H9 (cell line): ENCODE measurements around the gene TXNRD1. TPM values are rescaled to one million over a fixed set of nuclear protein-coding genes. Genes with fewer than 3 reads are reported as not detected.

ENCODE experiments used
- DNase-seq: peaks from one replicate; pipeline ENCODE4 v3.0.0-alpha.2; 2017
- H2AFZ ChIP-seq: one replicate; pipeline ENCODE4 v1.6.1; 2013; ENCODE audit warnings: mild to moderate bottlenecking, low read length, control low read depth, moderate library complexity
- H2AK5ac ChIP-seq: 2 replicates; pipeline ENCODE4 v1.6.1; 2013; ENCODE audit warnings: low read length, control low read depth, mixed read lengths; ENCODE audit not compliant: insufficient read length
- H2BK120ac ChIP-seq: one replicate; pipeline ENCODE4 v1.6.1; 2013; ENCODE audit warnings: low read depth, mild to moderate bottlenecking, low read length, control low read depth, inconsistent platforms; ENCODE audit not compliant: poor library complexity, severe bottlenecking
- H2BK12ac ChIP-seq: 2 replicates; pipeline ENCODE4 v1.6.1; 2013; ENCODE audit warnings: low read length, control low read depth, mixed read lengths, low read depth; ENCODE audit not compliant: insufficient read length
- H2BK15ac ChIP-seq: 2 replicates; pipeline ENCODE4 v1.6.1; 2013; ENCODE audit warnings: low read depth, low read length, control low read depth
- H2BK20ac ChIP-seq: one replicate; pipeline ENCODE4 v1.6.1; 2013; ENCODE audit warnings: low read depth, mild to moderate bottlenecking, low read length, control low read depth, inconsistent platforms; ENCODE audit not compliant: poor library complexity, severe bottlenecking
- H2BK5ac ChIP-seq: 2 replicates; pipeline ENCODE4 v1.6.1; 2013; ENCODE audit warnings: low read length, control low read depth, mixed read lengths; ENCODE audit not compliant: insufficient read length
- H3K14ac ChIP-seq: 2 replicates; pipeline ENCODE4 v1.6.1; 2013; ENCODE audit warnings: low read length, control low read depth; ENCODE audit not compliant: insufficient read depth
- H3K18ac ChIP-seq: 2 replicates; pipeline ENCODE4 v1.6.1; 2013; ENCODE audit warnings: low read depth, mild to moderate bottlenecking, mixed read lengths, low read length, control low read depth; ENCODE audit not compliant: insufficient read length
- H3K23ac ChIP-seq: 2 replicates; pipeline ENCODE4 v1.6.1; 2013; ENCODE audit warnings: low read length, control low read depth, mixed read lengths, low read depth; ENCODE audit not compliant: insufficient read length
- H3K23me2 ChIP-seq: 2 replicates; pipeline ENCODE4 v1.6.1; 2013; ENCODE audit warnings: low read depth, mild to moderate bottlenecking, mixed read lengths, low read length, control low read depth; ENCODE audit not compliant: insufficient read length, poor library complexity, severe bottlenecking
- H3K27ac ChIP-seq: 2 replicates; pipeline ENCODE4 v1.5.1; 2013; ENCODE audit warnings: low read length, control low read depth, mixed read lengths, low read depth; ENCODE audit not compliant: insufficient read length
- H3K27me3 ChIP-seq: 2 replicates; pipeline ENCODE4 v1.6.1; 2013; ENCODE audit warnings: low read length, control low read depth, inconsistent platforms; ENCODE audit not compliant: insufficient read depth
- H3K4ac ChIP-seq: 2 replicates; pipeline ENCODE4 v1.6.1; 2013; ENCODE audit warnings: low read depth, mild to moderate bottlenecking, control low read depth, inconsistent platforms, low read length, moderate library complexity
- H3K4me1 ChIP-seq: 2 replicates; pipeline ENCODE4 v1.6.1; 2013; ENCODE audit warnings: low read length, control low read depth, inconsistent platforms; ENCODE audit not compliant: insufficient read depth
- H3K4me2 ChIP-seq: 2 replicates; pipeline ENCODE4 v1.6.1; 2013; ENCODE audit warnings: low read length, control low read depth, mixed read lengths; ENCODE audit not compliant: insufficient read length, insufficient read depth
- H3K56ac ChIP-seq: 2 replicates; pipeline ENCODE4 v1.6.1; 2013; ENCODE audit warnings: low read depth, mild to moderate bottlenecking, mixed read lengths, low read length, control low read depth; ENCODE audit not compliant: insufficient read length
- H3K79me1 ChIP-seq: 2 replicates; pipeline ENCODE4 v1.6.1; 2013; ENCODE audit warnings: low read depth, mild to moderate bottlenecking, moderate library complexity, low read length, control low read depth, inconsistent platforms; ENCODE audit not compliant: insufficient read depth, poor library complexity, severe bottlenecking
- H3K79me2 ChIP-seq: 2 replicates; pipeline ENCODE4 v1.6.1; 2013; ENCODE audit warnings: low read length, control low read depth, inconsistent platforms; ENCODE audit not compliant: insufficient read depth
- H3K9ac ChIP-seq: 2 replicates; pipeline ENCODE4 v1.6.1; 2013; ENCODE audit warnings: low read length, control low read depth, mixed read lengths; ENCODE audit not compliant: insufficient read length; ENCODE audit errors: extremely low read depth
- H3K9me3 ChIP-seq: one replicate; pipeline ENCODE4 v1.6.1; 2013; ENCODE audit warnings: low read depth, low read length, inconsistent platforms; ENCODE audit not compliant: control insufficient read depth
- H3T11ph ChIP-seq: one replicate; pipeline ENCODE4 v1.6.1; 2013; ENCODE audit warnings: mild to moderate bottlenecking, low read length, control low read depth, inconsistent platforms
- H4K20me1 ChIP-seq: one replicate; pipeline ENCODE4 v1.6.1; 2013; ENCODE audit not compliant: control insufficient read depth, insufficient read length, insufficient read depth
- H4K5ac ChIP-seq: 2 replicates; pipeline ENCODE4 v1.6.1; 2013; ENCODE audit warnings: low read depth, mild to moderate bottlenecking, mixed read lengths, low read length, control low read depth; ENCODE audit not compliant: insufficient read length
- H4K8ac ChIP-seq: replicated peaks from 2 replicates; pipeline ENCODE4 v1.6.1; 2013; ENCODE audit warnings: low read length, control low read depth, mixed read lengths, low read depth; ENCODE audit not compliant: insufficient read length
- H4K91ac ChIP-seq: 2 replicates; pipeline ENCODE4 v1.6.1; 2013; ENCODE audit warnings: low read depth, mild to moderate bottlenecking, moderate library complexity, mixed read lengths, low read length, control low read depth; ENCODE audit not compliant: insufficient read length
- H3K27ac Mint-ChIP-seq, 3 experiments: 2 replicates in 2 of 3; 3 replicates in 1 of 3; pipeline ENCODE4 v1.8.0; 2020 to 2021; ENCODE audit warnings: mixed read lengths in 3 of 3, mild to moderate bottlenecking in 1 of 3, moderate library complexity in 1 of 3
- H3K27me3 Mint-ChIP-seq: 2 replicates; pipeline ENCODE4 v1.8.0; 2021; ENCODE audit warnings: low read depth, mild to moderate bottlenecking, moderate library complexity, mixed read lengths
- H3K36me3 Mint-ChIP-seq, 3 experiments: 2 replicates in 2 of 3; 3 replicates in 1 of 3; pipeline ENCODE4 v1.8.0; 2020 to 2021; ENCODE audit warnings: low read depth in 3 of 3, mixed read lengths in 3 of 3; ENCODE audit not compliant: insufficient read depth in 1 of 3
- H3K4me1 Mint-ChIP-seq, 2 experiments: 2 replicates each; pipeline ENCODE4 v1.8.0; 2020; ENCODE audit warnings: mixed read lengths in 2 of 2
- H3K4me3 Mint-ChIP-seq, 2 experiments: 2 replicates in 1 of 2; 3 replicates in 1 of 2; pipeline ENCODE4 v1.8.0; 2020 to 2021; ENCODE audit warnings: mild to moderate bottlenecking in 2 of 2, mixed read lengths in 2 of 2, moderate library complexity in 1 of 2
- H3K9me3 Mint-ChIP-seq, 2 experiments: 2 replicates in 1 of 2; 3 replicates in 1 of 2; pipeline ENCODE4 v1.8.0; 2020; ENCODE audit warnings: mild to moderate bottlenecking in 2 of 2, mixed read lengths in 2 of 2, moderate library complexity in 1 of 2
- CTCF ChIP-seq: fragments of 200-600 bp; sonication (generic); conservative IDR thresholded peaks from 3 replicates; pipeline ENCODE4 v1.8.0; 2021; ENCODE audit warnings: antibody characterized with exemption, mild to moderate bottlenecking
- WGBS: extraction: QIAGEN DNeasy Blood & Tissue Kit; methylation state at CpG from one replicate; pipeline ENCODE4 v1.1.7; 2013; ENCODE audit warnings: missing lambda C conversion rate, low lambda C conversion rate, mixed read lengths; ENCODE audit not compliant: insufficient read length; ENCODE audit errors: extremely low coverage; 5-methylcytosine and 5-hydroxymethylcytosine counted together
- total RNA-seq: library from RNA; stranded (reverse); gene quantifications from 2 replicates; pipeline ENCODE4 v1.2.1, GENCODE V29; 2021

TXNRD1 gene
- total RNA-seq, 1 experiment from 2014 or later, result 100 TPM

GRCh38 chr12:104340177-104340576 is 124.6 kb downstream of the TXNRD1 start:
- no peaks in the 10 kb centered on the region for H3K9me3 Mint-ChIP-seq

More at GRCh38 chr12:104340177-104340576, 124.6 kb downstream of the TXNRD1 start:
- Histone ChIP-seq H3K9me3 (no peaks in the 10 kb centered on the region), H4K91ac (no peak overlapping the region), H3K18ac (no peak overlapping the region), H3K23ac (no peak overlapping the region), H4K8ac (no peak overlapping the region), H2AFZ (no peak overlapping the region), H3K4ac (no peak overlapping the region), H3T11ph (no peak overlapping the region), H3K79me1 (no peaks in the 10 kb centered on the region), H3K23me2 (no peaks in the 10 kb centered on the region), H4K20me1 (no peaks in the 10 kb centered on the region), H3K56ac (no peak overlapping the region), H3K27ac (no peak overlapping the region), H4K5ac (no peak overlapping the region), H3K27me3 (no peaks in the 10 kb centered on the region), H2BK5ac (no peak overlapping the region), H3K4me1 (no peaks in the 10 kb centered on the region), H2BK120ac (no peak overlapping the region), H3K4me2 (no peak overlapping the region), H3K9ac (no peak overlapping the region), H2BK15ac (no peak overlapping the region), H3K14ac (no peak overlapping the region), H2BK12ac (no peak overlapping the region), H2BK20ac (no peak overlapping the region), H2AK5ac (no peak overlapping the region), H3K79me2 (no peaks in the 10 kb centered on the region)
- no peak for TF ChIP-seq CTCF
- Mint-ChIP-seq H3K27me3 (no peaks in the 10 kb centered on the region), H3K4me1 (peaks cover 4 to 5% of the 10 kb centered on the region in 2 experiments; a peak in 3 of 4 replicates), H3K36me3 (peaks cover 30 to 69% (median 49%) of the 10 kb centered on the region in 3 experiments; a peak in 6 of 7 replicates), H3K4me3 (no peak overlapping the region), H3K27ac (no peak overlapping the region; a peak in 2 of 7 replicates)
- WGBS, result no CpG with 5 or more reads among the region's 1 CpG
- DNase-seq, result no peak
